ENCODE data around the gene OTOG. TPM values are rescaled to one million over a fixed set of nuclear protein-coding genes. Genes with fewer than 3 reads are reported as not detected.

The OTOG gene
- total and polyA plus RNA-seq, 2 of the 8 experiments (the other 6 are each of a cell fraction or from before 2014, with no cell fraction given): 0.41 to 1.5 TPM

DNA sequence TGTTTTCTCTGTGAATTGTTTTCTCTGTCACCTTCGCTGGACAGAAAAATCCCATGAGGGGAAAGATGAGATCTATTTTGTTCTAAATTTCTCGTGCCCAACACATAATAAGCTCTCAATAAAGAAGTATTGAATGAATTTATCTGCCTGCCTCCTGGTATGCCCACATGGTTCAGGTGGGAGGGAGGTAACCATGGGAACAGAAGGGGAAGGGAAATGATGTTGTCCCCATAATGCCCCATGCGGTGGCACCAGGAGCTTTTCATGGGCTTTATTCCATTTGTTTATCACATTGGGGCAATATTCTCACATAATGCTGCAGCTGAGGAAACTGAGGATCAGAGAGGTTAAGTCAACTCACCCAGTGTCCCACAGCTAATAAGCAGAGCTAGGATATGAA, 11.6 kb upstream of the OTOG start:
- no peak overlapping the region for H3K4me3 ChIP-seq (ENCODE audit: extremely low read depth in 1 of 4, insufficient read depth in 2 of 4, low read depth in 3 of 4, low read length in 4 of 4)
- H3K27me3 ChIP-seq (replicated peaks in 1 of 4; ENCODE audit: control insufficient read depth in 3 of 4, extremely low read depth in 1 of 4, insufficient read depth in 3 of 4, low read length in 3 of 4): no peaks in the 10 kb centered on the region; a peak in 1 of 7 replicates
- no peaks in the 10 kb centered on the region for H3K79me1 ChIP-seq (ENCODE audit: low read depth, low read length)
- no peak for TF ChIP-seq GABPA (IDR thresholded peaks at IDR 0.05; ENCODE audit: borderline replicate concordance, insufficient read depth, low read length)
- TF ChIP-seq, protein P1, sequence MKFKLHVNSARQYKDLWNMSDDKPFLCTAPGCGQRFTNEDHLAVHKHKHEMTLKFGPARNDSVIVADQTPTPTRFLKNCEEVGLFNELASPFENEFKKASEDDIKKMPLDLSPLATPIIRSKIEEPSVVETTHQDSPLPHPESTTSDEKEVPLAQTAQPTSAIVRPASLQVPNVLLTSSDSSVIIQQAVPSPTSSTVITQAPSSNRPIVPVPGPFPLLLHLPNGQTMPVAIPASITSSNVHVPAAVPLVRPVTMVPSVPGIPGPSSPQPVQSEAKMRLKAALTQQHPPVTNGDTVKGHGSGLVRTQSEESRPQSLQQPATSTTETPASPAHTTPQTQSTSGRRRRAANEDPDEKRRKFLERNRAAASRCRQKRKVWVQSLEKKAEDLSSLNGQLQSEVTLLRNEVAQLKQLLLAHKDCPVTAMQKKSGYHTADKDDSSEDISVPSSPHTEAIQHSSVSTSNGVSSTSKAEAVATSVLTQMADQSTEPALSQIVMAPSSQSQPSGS (IDR thresholded peaks at IDR 0.05; ENCODE audit: low read length): no peak
- ChIA-PET POLR2A (ENCODE audit: partially characterized antibody) (no interaction called here), CTCF (ENCODE audit: partially characterized antibody) (interaction anchor here (0.9 to 1.0 kb wide), 2 partner anchors 12 to 63 kb away, joined by 4 to 5 read pairs; partner anchors contain the start of gene OTOG)
- no peak overlapping the region for H4K8ac ChIP-seq (ENCODE audit: extremely low read depth, insufficient read depth, low read length)
- no peak overlapping the region for H4K5ac ChIP-seq (ENCODE audit: insufficient read length, low read depth, low read length)
- H3K4me1 ChIP-seq (replicated peaks in 1 of 4; ENCODE audit: control insufficient read depth in 3 of 4, insufficient read depth in 4 of 4, low read length in 3 of 4): peaks cover 0 to 6% (median 1%) of the 10 kb centered on the region in 4 experiments; a peak in 3 of 7 replicates
- H3K9me3 ChIP-seq (ENCODE audit: insufficient read depth in 2 of 2, low read depth in 1 of 2, low read length in 1 of 2): no peaks in the 10 kb centered on the region
- DNase-seq (ENCODE audit: low read depth in 1 of 2, low spot score in 2 of 2): no peak
- H3K14ac ChIP-seq (ENCODE audit: insufficient read length): no peak overlapping the region
- no peak overlapping the region for H4K91ac ChIP-seq (replicated peaks; ENCODE audit: insufficient read length, low read length)
- no peak overlapping the region for H3K27ac ChIP-seq (ENCODE audit: low read depth, low read length)
- no peak overlapping the region for H3K4me2 ChIP-seq (ENCODE audit: insufficient read depth in 1 of 2, low read depth in 2 of 2, low read length in 2 of 2)
- H2BK120ac ChIP-seq (replicated peaks; ENCODE audit: low read depth, low read length): no peak overlapping the region
- H3K79me2 ChIP-seq (ENCODE audit: control insufficient read depth in 1 of 2, insufficient read depth in 2 of 2, low read length in 2 of 2): no peaks in the 10 kb centered on the region
- no peak overlapping the region for H3K9ac ChIP-seq (replicated peaks in 1 of 4; ENCODE audit: extremely low read depth in 1 of 4, low read depth in 3 of 4, low read length in 3 of 4)
- H3K23me2 ChIP-seq (ENCODE audit: low read depth, low read length): no peaks in the 10 kb centered on the region
- no peak overlapping the region for H3K23ac ChIP-seq (ENCODE audit: insufficient read length)
- H2BK5ac ChIP-seq (ENCODE audit: low read depth, low read length): no peak overlapping the region
- FAIRE-seq: no peak
- H2AK5ac ChIP-seq (ENCODE audit: low read depth, low read length): no peak overlapping the region
- no peak overlapping the region for H2BK15ac ChIP-seq (ENCODE audit: low read length)
- WGBS, 2 experiments (ENCODE audit: extremely low coverage in 1 of 2, insufficient coverage in 1 of 2, insufficient read length in 1 of 2, insufficient replicate concordance in 2 of 2, low coverage in 1 of 2, low lambda C conversion rate in 2 of 2, missing lambda C conversion rate in 1 of 2): 89% methylated on average over 3 of the region's 3 CpGs; no CpG with 5 or more reads in 1 of the 2 experiments
- no peak overlapping the region for H3K56ac ChIP-seq (replicated peaks; ENCODE audit: insufficient read length, low read depth, low read length)
- H2BK12ac ChIP-seq (ENCODE audit: low read depth, low read length): no peak overlapping the region
- H4K20me1 ChIP-seq (replicated peaks in 1 of 2; ENCODE audit: control insufficient read depth in 1 of 2, insufficient read depth in 2 of 2, low read length in 2 of 2): peaks cover 0 to 2% of the 10 kb centered on the region in 2 experiments
- H2AFZ ChIP-seq (ENCODE audit: low read length): no peak overlapping the region
- H3K4ac ChIP-seq (replicated peaks; ENCODE audit: insufficient read length, low read depth, low read length): no peak overlapping the region
- H2BK20ac ChIP-seq (ENCODE audit: low read length): no peak overlapping the region
- no peaks in the 10 kb centered on the region for H3K36me3 ChIP-seq (ENCODE audit: control insufficient read depth in 2 of 4, insufficient read depth in 4 of 4, low read length in 3 of 4)
- no peak overlapping the region for H3K18ac ChIP-seq (ENCODE audit: extremely low read depth, low read length)
